ENCODE results near the gene AKAP12.

AKAP12 gene

DNA sequence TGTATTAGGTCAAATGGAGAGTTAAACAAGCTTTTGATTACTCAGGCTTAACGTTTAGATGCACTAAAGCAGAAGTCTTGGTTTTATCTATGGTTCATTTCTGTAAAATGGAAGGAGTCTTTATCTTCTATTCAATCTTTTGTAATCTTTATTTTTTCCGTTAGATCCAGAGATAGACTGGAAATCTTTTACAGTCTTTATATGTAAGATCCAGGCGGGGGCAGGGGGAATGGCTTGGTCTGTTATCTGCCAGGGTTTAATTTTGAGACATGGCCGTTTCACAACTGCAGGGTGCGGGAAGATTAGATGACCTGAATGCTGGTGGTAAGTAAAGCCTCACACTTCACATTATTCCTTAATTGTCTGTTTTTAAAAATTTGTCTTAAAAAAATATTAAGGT lies 3.7 kb downstream of the AKAP12 start:
- no peaks in the 10 kb centered on the region for H3K36me3 ChIP-seq (ENCODE audit: insufficient read depth, low read length)
- no peaks in the 10 kb centered on the region for H3K9me3 ChIP-seq (ENCODE audit: control insufficient read depth, insufficient read depth, low read length)
- peaks cover 12% of the 10 kb centered on the region for H3K4me1 ChIP-seq (ENCODE audit: insufficient read depth, low read length)
- no peak overlapping the region for H3K9ac ChIP-seq (ENCODE audit: low read depth, low read length)

DNA sequence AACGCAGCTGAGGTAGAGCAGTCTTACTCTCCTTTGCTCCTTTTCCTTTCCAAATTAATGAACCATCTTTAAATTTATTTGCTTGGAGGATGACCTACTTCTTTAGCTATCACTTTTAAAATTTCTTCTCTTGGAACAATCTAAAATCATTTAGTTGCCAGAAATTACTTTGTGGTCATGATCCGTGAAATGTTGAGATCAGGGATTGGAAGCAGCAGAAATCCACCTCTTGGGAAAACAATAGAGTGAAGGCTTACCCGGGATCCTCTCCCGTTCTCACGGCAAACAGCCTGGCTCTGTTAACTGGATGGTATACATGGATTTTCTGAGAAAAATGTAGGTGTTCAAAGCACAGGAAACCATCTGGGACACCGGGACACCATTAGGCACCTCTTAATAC lies 7.7 kb downstream of the AKAP12 start:
- H3K9ac ChIP-seq (ENCODE audit: low read depth, low read length) = no peak overlapping the region
- peaks cover 3% of the 10 kb centered on the region for H3K4me1 ChIP-seq (ENCODE audit: insufficient read depth, low read length)
- H3K36me3 ChIP-seq (ENCODE audit: insufficient read depth, low read length) = no peaks in the 10 kb centered on the region; the same call in 1 of the 2 replicates
- no peaks in the 10 kb centered on the region for H3K9me3 ChIP-seq (ENCODE audit: control insufficient read depth, insufficient read depth, low read length)

DNA sequence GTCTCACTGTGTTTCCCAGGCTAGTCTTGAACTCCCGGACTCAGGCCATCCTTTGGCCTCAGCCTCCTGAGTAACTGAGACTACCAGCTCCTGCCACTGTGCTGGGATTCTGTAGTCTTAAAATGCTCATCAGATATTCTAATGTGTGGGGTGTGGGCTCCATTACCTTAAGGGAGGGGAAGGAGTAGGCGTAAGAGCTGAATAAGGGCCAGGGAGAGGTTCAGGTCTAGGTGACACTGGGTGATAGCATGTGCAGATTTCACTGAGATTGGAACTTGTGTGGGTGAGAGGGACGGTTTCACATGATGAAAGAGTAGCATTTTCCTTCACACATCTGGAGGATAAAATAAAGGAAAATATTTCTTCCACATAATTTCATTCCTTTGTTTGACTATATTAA lies 8.5 kb downstream of the AKAP12 start:
- no peaks in the 10 kb centered on the region for H3K9me3 ChIP-seq (ENCODE audit: control insufficient read depth, insufficient read depth, low read length)
- no peaks in the 10 kb centered on the region for H3K4me1 ChIP-seq (ENCODE audit: insufficient read depth, low read length)

DNA sequence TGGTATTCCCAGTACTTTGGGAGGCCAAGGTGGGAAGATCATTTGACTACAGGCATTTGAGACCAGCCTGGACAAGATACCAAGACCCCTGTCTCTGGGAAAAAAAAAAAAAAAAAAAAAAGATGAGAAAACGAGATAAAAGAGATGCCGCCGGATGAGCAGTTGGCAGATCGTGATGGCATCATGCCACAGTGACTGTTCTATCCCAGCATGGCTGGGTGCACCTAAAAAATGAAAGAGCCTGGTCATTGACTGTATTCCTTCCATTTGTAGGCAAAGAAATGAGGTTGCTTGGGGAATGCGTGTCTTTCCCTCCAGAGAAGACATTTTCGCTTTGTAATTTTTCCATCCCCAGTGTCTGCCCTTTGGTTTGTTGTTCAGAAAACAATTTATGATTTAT lies 12.9 kb downstream of the AKAP12 start:
- Histone ChIP-seq H3K36me3 (ENCODE audit: insufficient read depth, low read length) (no peaks in the 10 kb centered on the region; the same call in 1 of the 2 replicates), H3K9ac (ENCODE audit: low read depth, low read length) (no peak overlapping the region), H3K9me3 (ENCODE audit: control insufficient read depth, insufficient read depth, low read length) (no peaks in the 10 kb centered on the region), H3K4me1 (ENCODE audit: insufficient read depth, low read length) (peaks cover 17% of the 10 kb centered on the region)

More for the DNA sequence above, 8.5 kb downstream of the AKAP12 start:
- Histone ChIP-seq H3K9ac (ENCODE audit: low read depth, low read length) (no peak overlapping the region), H3K36me3 (ENCODE audit: insufficient read depth, low read length) (no peaks in the 10 kb centered on the region; the same call in 1 of the 2 replicates)

DNA sequence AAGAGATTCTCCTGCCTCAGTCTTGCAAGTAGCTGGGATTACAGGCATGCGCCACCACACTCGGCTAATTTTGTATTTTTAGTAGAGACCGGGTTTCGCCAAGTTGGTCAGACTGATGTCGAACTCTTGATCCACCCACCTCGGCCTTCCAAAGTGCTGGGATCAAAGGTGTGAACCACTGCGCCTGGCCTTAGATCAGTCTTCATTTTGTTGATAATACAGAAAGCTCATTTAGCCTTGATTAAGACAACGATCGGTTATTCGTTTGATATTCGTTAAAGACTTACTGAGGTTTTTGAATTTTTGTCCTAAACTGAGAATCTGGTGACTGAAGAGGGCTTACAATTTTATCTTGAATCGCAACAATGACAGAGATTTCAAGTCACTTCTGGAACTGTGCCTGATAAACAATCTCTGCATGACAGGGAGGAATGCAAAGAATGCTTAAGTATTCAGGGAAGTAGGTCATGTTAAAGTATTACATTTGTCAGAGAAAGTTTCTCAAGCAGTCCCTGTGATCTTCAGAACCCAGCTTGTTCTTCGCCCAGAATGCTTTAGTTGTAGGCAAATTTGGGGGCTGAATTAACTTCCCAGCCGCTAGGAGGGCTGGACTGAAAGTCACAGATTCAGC lies 14.8 kb downstream of the AKAP12 start:
- peaks cover 22% of the 10 kb centered on the region for H3K4me1 ChIP-seq (ENCODE audit: insufficient read depth, low read length)

DNA sequence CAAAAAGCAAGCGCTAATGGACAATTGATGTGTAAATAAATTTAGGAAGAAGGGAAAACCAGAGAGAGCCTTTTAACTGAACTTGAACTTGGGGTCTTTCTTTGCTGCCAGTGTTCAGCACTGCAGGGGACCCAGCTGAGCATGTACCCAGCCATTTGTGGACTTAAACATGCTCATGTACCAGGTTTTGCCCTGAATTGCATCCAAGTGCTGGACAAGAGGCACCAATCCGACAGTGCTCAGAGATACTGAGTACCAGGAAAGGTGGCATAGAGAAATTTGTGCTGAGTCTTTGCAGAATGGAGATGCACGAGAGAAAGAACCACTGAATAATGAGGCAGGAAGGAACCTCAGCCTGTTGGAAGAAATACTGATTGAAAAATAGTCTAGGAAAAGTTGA lies 16.0 kb downstream of the AKAP12 start:
- H3K9ac ChIP-seq (ENCODE audit: low read depth, low read length) = no peak overlapping the region
- H3K4me1 ChIP-seq (ENCODE audit: insufficient read depth, low read length) = peaks cover 22% of the 10 kb centered on the region
- no peaks in the 10 kb centered on the region for H3K9me3 ChIP-seq (ENCODE audit: control insufficient read depth, insufficient read depth, low read length)
- no peaks in the 10 kb centered on the region; the same call in 1 of the 2 replicates for H3K36me3 ChIP-seq (ENCODE audit: insufficient read depth, low read length)

More for the DNA sequence above, 14.8 kb downstream of the AKAP12 start:
- H3K9ac ChIP-seq (ENCODE audit: low read depth, low read length) = no peak overlapping the region
- H3K9me3 ChIP-seq (ENCODE audit: control insufficient read depth, insufficient read depth, low read length) = no peaks in the 10 kb centered on the region
- no peaks in the 10 kb centered on the region; the same call in 1 of the 2 replicates for H3K36me3 ChIP-seq (ENCODE audit: insufficient read depth, low read length)

DNA sequence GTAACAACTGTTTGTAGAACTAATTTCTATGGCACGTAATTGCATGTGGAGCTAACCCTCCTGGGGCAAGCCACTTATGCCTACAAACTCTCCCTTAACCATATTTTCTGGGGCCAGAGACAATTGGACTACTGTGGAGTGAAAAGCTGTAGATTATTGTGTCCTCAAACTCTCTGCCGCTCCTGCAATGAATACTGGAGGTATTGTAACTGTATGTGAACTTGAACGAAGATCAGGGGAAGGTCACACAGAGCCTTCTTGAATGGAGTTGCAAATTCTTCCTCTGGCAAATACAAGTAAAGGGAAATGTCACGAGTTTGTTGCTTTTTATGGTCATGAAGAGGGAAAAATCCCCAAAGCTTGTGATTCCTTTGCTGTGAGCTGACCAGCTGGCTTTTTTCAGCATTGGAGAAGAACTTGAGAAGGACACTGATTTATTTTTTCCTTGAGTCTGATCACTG lies 18.2 kb downstream of the AKAP12 start:
- no peaks in the 10 kb centered on the region for H3K36me3 ChIP-seq (ENCODE audit: insufficient read depth, low read length)
- peaks cover 22% of the 10 kb centered on the region for H3K4me1 ChIP-seq (ENCODE audit: insufficient read depth, low read length)
- no peak overlapping the region for H3K9ac ChIP-seq (ENCODE audit: low read depth, low read length)
- H3K9me3 ChIP-seq (ENCODE audit: control insufficient read depth, insufficient read depth, low read length) = no peaks in the 10 kb centered on the region

DNA sequence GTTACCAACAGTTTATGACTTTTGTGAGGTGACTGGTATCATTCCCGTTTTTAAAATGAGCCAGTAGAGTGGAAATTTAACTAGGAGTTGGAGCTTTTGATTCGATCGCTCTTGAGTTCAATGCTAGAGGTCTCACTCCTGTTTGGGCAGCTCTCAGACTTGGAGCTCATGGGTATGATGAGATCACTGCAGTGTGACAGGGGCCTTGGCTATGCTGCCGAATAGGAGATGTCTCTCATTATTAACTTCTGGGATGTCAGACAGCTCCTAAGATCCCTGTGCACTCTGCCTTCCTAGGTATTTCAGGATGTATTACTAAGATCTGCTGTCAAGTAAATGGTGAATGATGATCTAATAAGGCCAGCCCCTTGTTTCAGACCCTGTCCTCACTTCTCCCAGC lies 20.4 kb downstream of the AKAP12 start:
- Histone ChIP-seq H3K4me1 (ENCODE audit: insufficient read depth, low read length) (peaks cover 17% of the 10 kb centered on the region), H3K36me3 (ENCODE audit: insufficient read depth, low read length) (no peaks in the 10 kb centered on the region), H3K9ac (ENCODE audit: low read depth, low read length) (no peak overlapping the region), H3K9me3 (ENCODE audit: control insufficient read depth, insufficient read depth, low read length) (no peaks in the 10 kb centered on the region)

DNA sequence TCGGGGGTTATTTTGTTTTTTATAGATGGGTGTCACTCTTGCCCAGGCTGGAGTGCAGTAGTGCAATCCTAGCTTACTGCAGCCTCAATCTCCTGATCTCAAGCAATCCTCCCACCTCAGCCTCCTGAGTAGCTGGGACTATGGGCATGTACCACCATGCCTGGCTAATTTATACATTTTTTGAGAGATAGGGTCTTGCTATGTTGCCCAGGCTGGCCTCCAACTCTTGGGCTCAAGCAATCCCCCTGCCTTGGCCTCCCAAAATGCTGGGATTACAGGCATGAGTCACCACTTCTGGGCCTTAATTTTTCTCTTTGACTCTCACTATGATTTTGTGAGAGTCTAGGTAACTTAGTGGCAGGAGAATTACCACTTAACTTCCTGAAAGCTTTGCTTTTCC lies 23.3 kb downstream of the AKAP12 start:
- Histone ChIP-seq H3K4me1 (ENCODE audit: insufficient read depth, low read length) (peaks cover 5% of the 10 kb centered on the region; the same call in 1 of the 2 replicates), H3K9me3 (ENCODE audit: control insufficient read depth, insufficient read depth, low read length) (no peaks in the 10 kb centered on the region), H3K36me3 (ENCODE audit: insufficient read depth, low read length) (no peaks in the 10 kb centered on the region), H3K9ac (ENCODE audit: low read depth, low read length) (no peak overlapping the region)

DNA sequence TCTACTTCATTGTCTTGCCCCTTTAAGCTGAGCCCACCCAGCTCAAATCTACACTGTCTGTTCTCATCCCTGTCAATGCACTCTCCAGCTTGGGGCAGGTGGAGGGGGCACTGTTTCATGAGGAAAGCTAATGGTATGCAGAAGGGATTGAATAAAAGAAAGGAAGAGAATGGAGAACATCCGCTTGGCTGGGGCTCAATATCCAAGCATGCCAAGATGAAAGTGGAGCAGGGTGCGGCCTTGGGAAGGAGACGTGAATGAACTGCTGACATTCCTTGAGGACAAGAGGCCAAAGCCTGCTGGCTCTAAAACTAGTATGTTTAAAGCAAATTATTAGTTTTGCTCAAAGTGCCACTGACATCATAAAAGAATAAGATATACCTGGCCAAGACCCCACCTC lies 24.2 kb downstream of the AKAP12 start:
- H3K9me3 ChIP-seq (ENCODE audit: control insufficient read depth, insufficient read depth, low read length) = no peaks in the 10 kb centered on the region
- no peak overlapping the region for H3K9ac ChIP-seq (ENCODE audit: low read depth, low read length)
- peaks cover 4% of the 10 kb centered on the region; the same call in 1 of the 2 replicates for H3K4me1 ChIP-seq (ENCODE audit: insufficient read depth, low read length)
- H3K36me3 ChIP-seq (ENCODE audit: insufficient read depth, low read length) = no peaks in the 10 kb centered on the region

DNA sequence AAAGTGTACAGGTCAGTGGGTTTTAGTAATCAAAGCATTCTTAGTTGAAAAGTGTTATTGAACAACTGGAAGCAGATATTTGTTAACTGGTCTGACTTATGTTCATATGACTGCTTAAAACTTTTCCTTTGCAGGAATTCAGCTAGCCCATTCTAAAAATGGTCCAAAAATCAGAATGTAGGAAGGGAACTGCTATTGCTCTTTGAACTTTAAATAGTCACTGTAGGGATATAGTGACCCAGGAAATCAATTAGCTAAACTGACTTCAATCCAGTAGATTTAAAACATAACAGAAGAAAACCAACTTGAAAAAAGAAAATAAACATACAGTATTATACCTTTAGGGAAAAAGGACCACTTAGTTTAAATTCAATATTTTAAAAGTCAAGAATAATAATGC lies 25.5 kb downstream of the AKAP12 start:
- Histone ChIP-seq H3K4me1 (ENCODE audit: insufficient read depth, low read length) (peaks cover 4% of the 10 kb centered on the region; the same call in 1 of the 2 replicates), H3K36me3 (ENCODE audit: insufficient read depth, low read length) (no peaks in the 10 kb centered on the region), H3K9ac (ENCODE audit: low read depth, low read length) (no peak overlapping the region), H3K9me3 (ENCODE audit: control insufficient read depth, insufficient read depth, low read length) (no peaks in the 10 kb centered on the region)

DNA sequence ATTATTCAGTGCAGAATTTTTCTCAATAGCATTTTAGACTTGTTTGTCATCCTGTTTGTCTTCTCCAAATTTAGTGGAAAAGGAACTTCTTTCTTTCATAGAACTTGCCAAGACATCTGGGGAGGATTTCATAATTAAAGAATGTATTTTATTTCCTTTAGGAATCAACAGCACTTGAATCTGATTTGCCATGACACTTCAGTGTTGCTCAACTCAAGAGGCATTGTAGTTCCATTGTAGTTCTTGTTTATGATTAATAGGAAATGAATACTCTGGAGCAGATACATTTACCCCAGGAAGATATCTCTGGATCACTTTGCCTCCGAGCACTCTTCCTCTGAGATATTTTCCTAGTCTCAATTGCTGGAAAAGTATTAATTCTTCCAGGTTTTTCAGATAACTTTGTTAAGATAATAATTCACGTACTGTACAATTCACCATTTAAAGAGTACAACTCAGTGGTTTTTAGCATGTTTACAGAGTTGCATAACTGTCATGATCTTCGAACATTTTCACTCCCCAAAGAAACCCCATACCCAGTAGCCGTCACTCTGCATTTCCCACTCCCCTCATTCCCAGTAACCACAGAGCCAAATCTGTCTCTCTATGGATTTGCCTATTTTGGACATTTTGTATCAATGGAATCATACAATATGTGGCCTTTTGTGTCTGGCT lies 29.7 kb downstream of the AKAP12 start:
- H3K36me3 ChIP-seq (ENCODE audit: insufficient read depth, low read length) = no peaks in the 10 kb centered on the region
- H3K9me3 ChIP-seq (ENCODE audit: control insufficient read depth, insufficient read depth, low read length) = no peaks in the 10 kb centered on the region
- no peak overlapping the region for H3K9ac ChIP-seq (ENCODE audit: low read depth, low read length)
- H3K4me1 ChIP-seq (ENCODE audit: insufficient read depth, low read length) = no peaks in the 10 kb centered on the region

DNA sequence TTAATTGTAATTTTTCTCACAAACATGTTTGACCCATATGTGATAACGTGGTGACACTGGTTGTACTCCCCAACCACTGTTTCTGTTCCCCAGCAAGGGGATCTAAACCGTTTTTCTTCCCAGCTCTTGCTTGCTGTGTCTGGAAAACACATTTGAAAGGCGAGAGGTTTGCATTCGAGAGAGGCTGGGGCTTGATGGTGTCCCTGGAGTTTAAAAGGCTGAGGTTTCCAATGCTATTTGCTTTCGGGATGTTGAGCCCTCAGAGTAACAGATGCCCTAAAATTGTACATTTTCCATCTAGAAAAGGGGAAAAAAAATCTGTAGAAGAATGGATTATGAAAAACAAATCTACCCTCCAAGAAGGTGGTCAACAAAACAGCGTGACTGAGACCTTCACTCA lies 35.4 kb downstream of the AKAP12 start:
- H3K36me3 ChIP-seq (ENCODE audit: insufficient read depth, low read length) = no peaks in the 10 kb centered on the region
- no peaks in the 10 kb centered on the region for H3K4me1 ChIP-seq (ENCODE audit: insufficient read depth, low read length)

DNA sequence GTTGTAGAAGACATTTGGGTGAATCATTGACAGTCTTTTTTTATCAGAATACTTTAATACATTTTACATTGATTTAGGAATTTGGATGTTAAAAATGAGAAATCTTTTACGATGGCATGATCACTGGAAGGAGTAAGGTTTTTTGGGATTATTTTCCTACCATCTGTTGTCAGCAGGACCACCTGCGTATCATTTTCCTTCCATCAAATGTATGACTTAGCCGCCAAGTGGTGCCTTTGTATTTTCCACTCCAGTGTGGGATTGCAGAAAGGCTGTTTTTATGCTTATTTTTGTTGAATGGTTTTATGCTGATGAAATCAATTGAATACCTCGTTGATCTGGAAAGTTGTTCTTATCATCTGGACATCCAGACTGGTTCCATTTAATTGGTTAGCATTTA lies 35.8 kb downstream of the AKAP12 start:
- Histone ChIP-seq H3K9me3 (ENCODE audit: control insufficient read depth, insufficient read depth, low read length) (no peaks in the 10 kb centered on the region), H3K36me3 (ENCODE audit: insufficient read depth, low read length) (no peaks in the 10 kb centered on the region), H3K4me1 (ENCODE audit: insufficient read depth, low read length) (no peaks in the 10 kb centered on the region), H3K9ac (ENCODE audit: low read depth, low read length) (no peak overlapping the region)

More for the DNA sequence above, 35.4 kb downstream of the AKAP12 start:
- Histone ChIP-seq H3K9ac (ENCODE audit: low read depth, low read length) (no peak overlapping the region), H3K9me3 (ENCODE audit: control insufficient read depth, insufficient read depth, low read length) (no peaks in the 10 kb centered on the region)

DNA sequence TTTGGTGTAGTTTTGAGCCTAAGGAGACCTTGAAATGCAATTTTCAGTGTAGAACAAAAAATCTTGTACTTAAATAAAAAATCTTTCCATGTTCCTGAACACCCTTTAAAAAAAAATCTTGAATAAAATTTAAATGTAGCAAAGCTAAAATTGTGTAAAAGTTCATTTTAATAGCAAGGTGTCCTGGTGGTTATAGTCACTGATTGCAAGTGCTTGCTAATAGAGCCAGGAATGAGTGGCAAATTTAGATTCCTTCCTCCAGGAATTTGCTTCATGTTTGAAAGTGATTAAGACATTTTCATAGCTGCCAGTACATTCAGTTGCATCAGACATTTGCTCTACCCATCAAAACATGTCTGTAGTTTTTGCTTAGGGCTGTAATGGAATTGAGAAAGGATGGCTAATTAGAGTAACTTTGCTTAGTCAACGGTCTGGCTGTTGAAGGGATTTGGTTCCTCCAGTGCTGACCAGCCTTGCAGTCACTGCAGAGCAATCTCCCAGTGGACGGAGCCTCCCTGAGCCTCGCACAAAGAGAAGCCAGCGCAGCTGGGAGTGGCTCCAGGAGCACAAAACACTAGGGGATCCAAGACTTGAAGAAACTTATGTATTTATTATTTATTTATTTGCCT lies 36.5 kb downstream of the AKAP12 start:
- no peaks in the 10 kb centered on the region; the same call in 1 of the 2 replicates for H3K4me1 ChIP-seq (ENCODE audit: insufficient read depth, low read length)
- no peak overlapping the region for H3K9ac ChIP-seq (ENCODE audit: low read depth, low read length)
- H3K9me3 ChIP-seq (ENCODE audit: control insufficient read depth, insufficient read depth, low read length) = no peaks in the 10 kb centered on the region
- no peaks in the 10 kb centered on the region for H3K36me3 ChIP-seq (ENCODE audit: insufficient read depth, low read length)
